Measurements from ENCODE around the gene MISP. TPM values are rescaled to one million over a fixed set of nuclear protein-coding genes. Genes with fewer than 3 reads are reported as not detected.
"Not testable (repeated sequence)": the region's sequence is repeated elsewhere in the genome, so short reads cannot be mapped to it uniquely, and the experiment has no call there.

MISP gene
- total and polyA plus RNA-seq, 2 experiments from 2014 or later = 43.7 to 50.9 TPM

DNA sequence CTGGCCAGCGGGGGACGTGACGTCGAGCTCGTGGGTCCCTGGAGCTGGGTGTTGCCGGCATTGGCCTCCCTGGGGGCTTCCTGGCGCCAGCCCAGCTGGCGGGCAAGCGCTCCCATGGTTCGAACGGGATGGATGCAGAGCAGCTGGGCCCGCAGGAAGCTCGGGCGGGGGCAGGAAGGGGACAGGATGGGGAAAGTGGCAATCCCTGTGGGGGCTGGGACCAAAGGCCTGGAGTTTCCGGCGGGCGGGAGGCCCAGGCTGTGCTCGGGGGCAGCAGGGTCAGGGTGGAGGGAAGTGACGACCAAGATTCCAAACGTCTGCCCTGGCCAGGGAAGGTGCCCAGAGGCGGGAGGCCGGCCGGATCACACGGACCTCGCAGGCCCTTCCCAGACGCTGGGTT lies 22.9 kb upstream of the MISP start:
- Histone ChIP-seq H3K4me1 (ENCODE audit: insufficient read depth) (no peaks in the 10 kb centered on the region), H3K36me3 (replicated peaks; ENCODE audit: insufficient read depth, low read depth) (no peaks in the 10 kb centered on the region), H2AFZ (no peak overlapping the region), H3K4me2 (no peak overlapping the region), H3K27ac (no peak overlapping the region), H3K9me3 (ENCODE audit: low read depth) (no peaks in the 10 kb centered on the region), H3K79me2 (peaks cover under 1% of the 10 kb centered on the region), H3K27me3 (no peaks in the 10 kb centered on the region), H3K9me2 (replicated peaks; ENCODE audit: insufficient read depth) (no peaks in the 10 kb centered on the region), H4K20me1 (ENCODE audit: insufficient read depth, poor library complexity, severe bottlenecking) (no peaks in the 10 kb centered on the region), H3K4me3 (no peak overlapping the region)
- TF ChIP-seq EZH2 (IDR thresholded peaks at IDR 0.05; ENCODE audit: borderline replicate concordance) (no peak), EZH2phosphoT487 (IDR thresholded peaks at IDR 0.05; ENCODE audit: low read depth, severe bottlenecking, unreplicated experiment) (no peak)
- TF ChIP-seq, protein P1, sequence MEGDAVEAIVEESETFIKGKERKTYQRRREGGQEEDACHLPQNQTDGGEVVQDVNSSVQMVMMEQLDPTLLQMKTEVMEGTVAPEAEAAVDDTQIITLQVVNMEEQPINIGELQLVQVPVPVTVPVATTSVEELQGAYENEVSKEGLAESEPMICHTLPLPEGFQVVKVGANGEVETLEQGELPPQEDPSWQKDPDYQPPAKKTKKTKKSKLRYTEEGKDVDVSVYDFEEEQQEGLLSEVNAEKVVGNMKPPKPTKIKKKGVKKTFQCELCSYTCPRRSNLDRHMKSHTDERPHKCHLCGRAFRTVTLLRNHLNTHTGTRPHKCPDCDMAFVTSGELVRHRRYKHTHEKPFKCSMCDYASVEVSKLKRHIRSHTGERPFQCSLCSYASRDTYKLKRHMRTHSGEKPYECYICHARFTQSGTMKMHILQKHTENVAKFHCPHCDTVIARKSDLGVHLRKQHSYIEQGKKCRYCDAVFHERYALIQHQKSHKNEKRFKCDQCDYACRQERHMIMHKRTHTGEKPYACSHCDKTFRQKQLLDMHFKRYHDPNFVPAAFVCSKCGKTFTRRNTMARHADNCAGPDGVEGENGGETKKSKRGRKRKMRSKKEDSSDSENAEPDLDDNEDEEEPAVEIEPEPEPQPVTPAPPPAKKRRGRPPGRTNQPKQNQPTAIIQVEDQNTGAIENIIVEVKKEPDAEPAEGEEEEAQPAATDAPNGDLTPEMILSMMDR (IDR thresholded peaks at IDR 0.05; ENCODE audit: poor library complexity) = no peak
- no peak for DNase-seq (ENCODE audit: low spot score)
- WGBS (ENCODE audit: low lambda C conversion rate, missing lambda C conversion rate) = 88% methylated on average over 17 of the region's 26 CpGs

DNA sequence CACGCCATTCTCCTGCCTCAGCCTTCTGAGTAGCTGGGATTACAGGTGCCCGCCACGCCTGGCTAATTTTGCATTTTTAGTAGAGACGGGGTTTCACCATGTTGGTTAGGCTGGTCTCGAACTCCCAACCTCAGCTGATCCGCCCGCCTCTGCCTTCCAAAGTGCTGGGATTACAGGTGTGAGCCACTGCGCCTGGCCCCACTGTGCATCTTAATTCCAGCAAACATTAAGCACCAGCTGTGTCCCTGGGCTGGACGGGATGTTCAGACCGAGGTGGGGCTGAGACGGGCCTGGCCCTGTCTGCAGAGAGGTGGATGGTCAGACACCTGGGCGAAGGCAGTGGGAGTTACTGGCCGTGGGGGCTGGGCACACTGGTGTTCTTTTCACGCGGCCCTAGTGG lies 21.3 kb upstream of the MISP start:
- H3K79me2 ChIP-seq; H3K36me3 ChIP-seq (replicated peaks; ENCODE audit: insufficient read depth, low read depth): not testable (repeated sequence)
- 96% methylated on average over 15 of the region's 15 CpGs for WGBS (ENCODE audit: low lambda C conversion rate, missing lambda C conversion rate)

DNA sequence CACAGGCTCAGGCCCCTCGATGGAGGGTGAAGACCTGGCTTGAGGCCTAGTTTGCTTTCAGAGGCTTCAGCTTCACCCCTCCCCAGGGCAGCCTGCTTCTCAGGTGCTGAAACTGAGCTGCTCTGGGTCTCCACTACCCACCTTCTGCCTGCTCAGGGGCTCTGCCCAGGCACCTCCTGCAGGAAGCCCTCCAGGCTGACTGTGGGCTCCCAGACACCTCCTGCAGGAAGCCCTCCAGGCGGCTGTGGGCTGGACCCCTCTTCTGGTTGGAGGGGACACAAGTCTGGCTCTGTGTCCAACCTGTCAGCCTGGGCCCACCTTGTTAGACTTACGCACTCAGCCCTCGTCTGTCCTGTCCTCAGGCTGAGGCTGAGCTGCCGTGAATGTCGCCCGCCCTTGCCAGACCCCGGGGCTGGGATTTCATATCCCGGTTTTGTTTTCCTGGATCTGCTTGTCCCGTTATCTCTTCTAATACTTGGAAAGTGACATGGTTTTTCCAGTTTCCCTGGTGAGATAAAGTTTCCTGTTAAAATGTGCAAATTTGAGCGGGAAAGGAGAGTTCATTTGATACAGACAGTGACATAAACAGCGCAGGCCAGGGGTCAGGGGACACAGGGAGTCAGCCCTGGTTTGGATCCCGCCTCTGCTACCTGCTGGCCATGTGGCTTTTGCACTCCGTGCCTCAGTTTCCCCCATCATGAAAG lies 20.8 kb upstream of the MISP start:
- no peak for TF ChIP-seq EZH2 (IDR thresholded peaks at IDR 0.05; ENCODE audit: borderline replicate concordance)
- TF ChIP-seq, protein P1 (IDR thresholded peaks at IDR 0.05; ENCODE audit: poor library complexity) = no peak
- Histone ChIP-seq H3K9me3 (ENCODE audit: low read depth) (no peaks in the 10 kb centered on the region), H2AFZ (no peak overlapping the region), H4K20me1 (ENCODE audit: insufficient read depth, poor library complexity, severe bottlenecking) (no peaks in the 10 kb centered on the region), H3K4me3 (no peak overlapping the region), H3K4me2 (no peak overlapping the region), H3K79me2 (no peaks in the 10 kb centered on the region), H3K4me1 (ENCODE audit: insufficient read depth) (no peaks in the 10 kb centered on the region), H3K27ac (no peak overlapping the region), H3K36me3 (replicated peaks; ENCODE audit: insufficient read depth, low read depth) (no peaks in the 10 kb centered on the region), H3K27me3 (no peaks in the 10 kb centered on the region), H3K9me2 (replicated peaks; ENCODE audit: insufficient read depth) (no peaks in the 10 kb centered on the region)
- WGBS (ENCODE audit: low lambda C conversion rate, missing lambda C conversion rate) = 88% methylated on average over 14 of the region's 14 CpGs
- DNase-seq (ENCODE audit: low spot score) = no peak

More for the DNA sequence above, 21.3 kb upstream of the MISP start:
- H3K27ac ChIP-seq; H3K27me3 ChIP-seq; H3K9me3 ChIP-seq (ENCODE audit: low read depth); H2AFZ ChIP-seq; H3K4me2 ChIP-seq; H3K9me2 ChIP-seq (replicated peaks; ENCODE audit: insufficient read depth); H4K20me1 ChIP-seq (ENCODE audit: insufficient read depth, poor library complexity, severe bottlenecking); H3K4me1 ChIP-seq (ENCODE audit: insufficient read depth); DNase-seq (ENCODE audit: low spot score); H3K4me3 ChIP-seq: not testable (repeated sequence)

DNA sequence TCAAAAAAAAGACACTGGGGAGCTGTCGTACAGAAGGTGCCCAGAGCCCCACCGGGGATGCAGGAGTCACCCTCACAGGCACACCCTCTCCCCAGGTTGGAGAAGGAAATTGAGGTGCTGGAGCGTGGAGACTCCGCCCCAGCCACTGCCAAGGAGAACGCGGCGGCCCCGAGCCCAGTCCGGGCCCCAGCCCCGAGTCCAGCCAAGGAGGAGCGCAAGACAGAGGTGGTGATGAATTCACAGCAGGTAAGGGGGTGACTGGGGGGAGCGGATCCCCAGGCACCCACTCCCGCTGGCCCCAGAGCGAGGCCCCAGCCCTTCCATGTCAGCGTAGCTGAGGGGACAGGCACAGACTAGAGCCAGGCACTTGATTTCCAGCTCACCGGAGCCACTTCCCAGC lies 19.9 kb upstream of the MISP start:
- no peak overlapping the region for H3K27ac ChIP-seq
- H3K9me2 ChIP-seq (replicated peaks; ENCODE audit: insufficient read depth) = no peaks in the 10 kb centered on the region
- H3K4me2 ChIP-seq = no peak overlapping the region
- 95% methylated on average over 16 of the region's 16 CpGs for WGBS (ENCODE audit: low lambda C conversion rate, missing lambda C conversion rate)
- no peak overlapping the region for H3K4me3 ChIP-seq
- no peak for DNase-seq (ENCODE audit: low spot score)
- H3K79me2 ChIP-seq = no peaks in the 10 kb centered on the region
- no peaks in the 10 kb centered on the region for H3K9me3 ChIP-seq (ENCODE audit: low read depth)
- no peaks in the 10 kb centered on the region for H3K4me1 ChIP-seq (ENCODE audit: insufficient read depth)
- TF ChIP-seq EZH2phosphoT487 (IDR thresholded peaks at IDR 0.05; ENCODE audit: low read depth, severe bottlenecking, unreplicated experiment) (no peak), EZH2 (IDR thresholded peaks at IDR 0.05; ENCODE audit: borderline replicate concordance) (no peak)
- TF ChIP-seq, protein P1 (IDR thresholded peaks at IDR 0.05; ENCODE audit: poor library complexity) = no peak
- H3K36me3 ChIP-seq (replicated peaks; ENCODE audit: insufficient read depth, low read depth) = no peaks in the 10 kb centered on the region
- no peak overlapping the region for H2AFZ ChIP-seq
- H3K27me3 ChIP-seq = no peaks in the 10 kb centered on the region
- H4K20me1 ChIP-seq (ENCODE audit: insufficient read depth, poor library complexity, severe bottlenecking) = no peaks in the 10 kb centered on the region

Measured in hepatocyte (in vitro differentiated cells).